HEK293 (cell line): ENCODE data around the gene LY6G5B.
A peak's percentile ranks its signal among the peaks of the same experiment; 100 is the strongest.

Source experiments
- CTCF ChIA-PET: fragments of 350-600 bp; formaldehyde crosslinking; extraction: SDS; loops from one replicate; lab custom pipeline; 2021; ENCODE audit warnings: antibody characterized with exemption; lab: Yijun Ruan, JAX
- POLR2A ChIA-PET: fragments of 300-600 bp; formaldehyde crosslinking; extraction: SDS; loops from one replicate; lab custom pipeline; 2020; ENCODE audit warnings: antibody characterized with exemption, inconsistent platforms; lab: Yijun Ruan, JAX
- H3K27ac ChIP-seq: fragments of 200-500 bp; sonication (Bioruptor generic); 2 replicates; pipeline ENCODE4 v1.5.1; 2014; ENCODE audit warnings: low read depth, low read length, control low read depth, inconsistent platforms; ENCODE audit errors: extremely low read depth
- H3K36me3 ChIP-seq, 2 experiments: fragments of 200-500 bp in 1 of 2; sonication (Bioruptor generic) in 1 of 2; 1 replicate in 1 of 2; 2 replicates in 1 of 2; pipeline ENCODE4 v1.5.1; 2014 to 2017; ENCODE audit warnings: inconsistent platforms in 2 of 2, low read length in 2 of 2; ENCODE audit not compliant: control insufficient read depth in 2 of 2, insufficient read depth in 1 of 2
- H3K4me1 ChIP-seq: fragments of 200-500 bp; sonication (Bioruptor generic); 2 replicates; pipeline ENCODE4 v1.5.1; 2014; ENCODE audit warnings: mild to moderate bottlenecking, low read length, inconsistent platforms; ENCODE audit not compliant: control insufficient read depth, insufficient read depth
- H3K4me3 ChIP-seq: 2 replicates; pipeline ENCODE4 v1.5.1; 2011; ENCODE audit warnings: low read depth, mild to moderate bottlenecking, control low read depth, low read length, moderate library complexity
- H3K9me3 ChIP-seq: fragments of 200-500 bp; sonication (Bioruptor generic); 2 replicates; pipeline ENCODE4 v1.5.1; 2014; ENCODE audit warnings: low read depth, low read length, inconsistent platforms; ENCODE audit not compliant: control insufficient read depth, insufficient read depth
- GLIS1 ChIP-seq: fragments of 450-650 bp; formaldehyde crosslinking; IDR thresholded peaks from 2 replicates; pipeline ENCODE4 v1.5.1; 2016; ENCODE audit warnings: missing biosample characterization, missing genetic modification characterization
- IKZF3 ChIP-seq: fragments of 450-650 bp; IDR thresholded peaks from 2 replicates; pipeline ENCODE4 v1.5.0; 2018; ENCODE audit warnings: missing biosample characterization, mild to moderate bottlenecking, missing genetic modification characterization, moderate library complexity
- KLF8 ChIP-seq: fragments of 450-650 bp; formaldehyde crosslinking; IDR thresholded peaks from 2 replicates; pipeline ENCODE4 v1.5.1; 2016; ENCODE audit warnings: missing biosample characterization, missing genetic modification characterization
- KLF9 ChIP-seq: fragments of 450-650 bp; formaldehyde crosslinking; IDR thresholded peaks from 2 replicates; pipeline ENCODE4 v1.5.1; 2016; ENCODE audit warnings: missing biosample characterization, missing genetic modification characterization, low read depth
- OSR2 ChIP-seq: fragments of 450-650 bp; formaldehyde crosslinking; IDR thresholded peaks from 2 replicates; pipeline ENCODE4 v1.5.1; 2016; ENCODE audit warnings: missing biosample characterization, missing genetic modification characterization
- REPIN1 ChIP-seq: fragments of 450-650 bp; formaldehyde crosslinking; IDR thresholded peaks from 2 replicates; pipeline ENCODE4 v1.5.1; 2017; ENCODE audit warnings: missing biosample characterization, missing genetic modification characterization, low read depth
- SCRT1 ChIP-seq: fragments of 450-650 bp; formaldehyde crosslinking; IDR thresholded peaks from 2 replicates; pipeline ENCODE4 v1.5.1; 2016; ENCODE audit warnings: missing biosample characterization, missing genetic modification characterization, borderline replicate concordance
- ZBTB48 ChIP-seq: fragments of 450-650 bp; formaldehyde crosslinking; IDR thresholded peaks from 2 replicates; pipeline ENCODE4 v1.5.1; 2016; ENCODE audit warnings: missing biosample characterization, missing genetic modification characterization
- ZFP69B ChIP-seq: fragments of 450-650 bp; formaldehyde crosslinking; IDR thresholded peaks from 2 replicates; pipeline ENCODE4 v1.5.1; 2016; ENCODE audit warnings: missing biosample characterization, missing genetic modification characterization
- ZIC2 ChIP-seq: fragments of 450-650 bp; formaldehyde crosslinking; IDR thresholded peaks from 2 replicates; pipeline ENCODE4 v1.5.1; 2016; ENCODE audit warnings: missing biosample characterization, missing genetic modification characterization
- ZNF140 ChIP-seq: fragments of 450-650 bp; formaldehyde crosslinking; IDR thresholded peaks from 2 replicates; pipeline ENCODE4 v1.5.1; 2016; ENCODE audit warnings: missing biosample characterization, missing genetic modification characterization
- ZNF248 ChIP-seq: fragments of 450-650 bp; formaldehyde crosslinking; IDR thresholded peaks from 2 replicates; pipeline ENCODE4 v1.5.1; 2017; ENCODE audit warnings: missing biosample characterization, missing genetic modification characterization
- ZNF302 ChIP-seq: fragments of 450-650 bp; formaldehyde crosslinking; IDR thresholded peaks from 2 replicates; pipeline ENCODE4 v1.5.1; 2016; ENCODE audit warnings: missing biosample characterization, missing genetic modification characterization, low read depth
- ZNF48 ChIP-seq: fragments of 450-650 bp; formaldehyde crosslinking; IDR thresholded peaks from 2 replicates; pipeline ENCODE4 v1.5.1; 2016; ENCODE audit warnings: missing biosample characterization, missing genetic modification characterization
- ZNF544 ChIP-seq: fragments of 450-650 bp; formaldehyde crosslinking; IDR thresholded peaks from 2 replicates; pipeline ENCODE4 v1.5.0; 2017; ENCODE audit warnings: missing biosample characterization, missing genetic modification characterization
- ZNF600 ChIP-seq: fragments of 450-650 bp; formaldehyde crosslinking; IDR thresholded peaks from 2 replicates; pipeline ENCODE4 v1.5.1; 2016; ENCODE audit warnings: missing biosample characterization, missing genetic modification characterization
- ZNF610 ChIP-seq: fragments of 450-650 bp; formaldehyde crosslinking; IDR thresholded peaks from 2 replicates; pipeline ENCODE4 v1.5.1; 2016; ENCODE audit warnings: missing biosample characterization, missing genetic modification characterization, borderline replicate concordance
- ZNF626 ChIP-seq: fragments of 450-650 bp; sonication (Bioruptor Pico); formaldehyde crosslinking; IDR thresholded peaks from 2 replicates; pipeline ENCODE4 v1.5.1; 2018; ENCODE audit warnings: missing biosample characterization, missing genetic modification characterization, inconsistent platforms
- ZNF837 ChIP-seq: fragments of 450-650 bp; formaldehyde crosslinking; IDR thresholded peaks from 2 replicates; pipeline ENCODE4 v1.5.1; 2016; ENCODE audit warnings: missing biosample characterization, missing genetic modification characterization
- TF ChIP-seq, protein P1 (sequence below): fragments of 450-650 bp; formaldehyde crosslinking; IDR thresholded peaks from 2 replicates; pipeline ENCODE4 v1.5.1; 2016; ENCODE audit warnings: missing biosample characterization, missing genetic modification characterization
- TF ChIP-seq, protein P2 (sequence below): fragments of 450-650 bp; formaldehyde crosslinking; IDR thresholded peaks from 2 replicates; pipeline ENCODE4 v1.5.1; 2016; ENCODE audit warnings: missing biosample characterization, missing genetic modification characterization
- TF ChIP-seq, protein P3 (sequence below): fragments of 450-650 bp; formaldehyde crosslinking; IDR thresholded peaks from 2 replicates; pipeline ENCODE4 v1.5.1; 2016; ENCODE audit warnings: missing biosample characterization, missing genetic modification characterization
- TF ChIP-seq, protein P4 (sequence below): fragments of 450-650 bp; formaldehyde crosslinking; IDR thresholded peaks from 2 replicates; pipeline ENCODE4 v1.5.1; 2016; ENCODE audit warnings: missing biosample characterization, missing genetic modification characterization

Gene LY6G5B

DNA sequence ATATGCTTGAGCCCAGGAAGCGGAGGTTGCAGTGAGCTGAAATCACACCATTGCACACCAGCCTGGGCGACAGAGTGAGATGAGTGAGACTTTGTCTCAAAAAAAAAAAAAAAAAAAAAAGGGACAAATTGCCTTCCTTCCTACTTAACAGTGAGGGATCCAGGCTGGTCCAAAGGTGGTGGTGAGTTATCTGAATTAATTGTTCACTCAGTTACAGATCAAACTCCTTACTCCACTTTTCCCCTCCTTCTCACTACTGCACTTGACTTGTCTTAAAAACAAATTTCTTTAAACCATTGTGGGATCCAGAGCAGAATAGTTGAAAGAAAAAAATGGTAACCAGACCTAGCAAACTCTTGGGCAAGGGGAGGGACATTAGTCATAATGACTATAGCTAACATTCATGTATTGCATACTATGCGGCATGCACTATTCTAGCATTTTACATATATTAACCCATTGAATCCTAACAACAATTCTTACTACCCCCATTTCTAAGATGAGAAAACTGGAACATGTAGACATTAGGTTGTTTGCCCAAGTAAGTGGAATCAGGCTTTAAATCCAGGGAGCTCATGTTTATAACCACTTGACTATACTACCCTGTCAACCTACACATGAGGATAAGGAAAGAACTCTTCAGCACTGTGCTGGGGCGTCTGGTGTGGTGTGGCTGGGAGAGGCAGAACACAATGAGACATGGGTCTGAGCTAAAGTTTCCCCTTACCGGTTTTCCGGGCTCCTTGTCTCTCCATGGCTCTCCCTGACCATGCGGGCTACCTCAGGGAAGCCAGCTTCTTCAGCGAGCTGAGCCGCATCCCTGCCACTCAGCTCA, 6.4 kb upstream of the LY6G5B start:
- POLR2A ChIA-PET, result interaction anchor here (0.6 to 7.4 kb wide), 11 partner anchors 10 to 215 kb away, joined by 3 to 180 read pairs (median 3); partner anchors contain the start of genes APOM, ATP6V1G2, BAG6 and HSPA1B
- Histone ChIP-seq H3K9me3 (no peaks in the 10 kb centered on the region), H3K4me3 (peak overlapping the region; percentile 92), H3K36me3 (peaks cover 12 to 46% of the 10 kb centered on the region in 2 experiments; a peak in 2 of 3 replicates)
- CTCF ChIA-PET, result interaction anchor here (0.6 to 1.3 kb wide), 7 partner anchors 10 to 259 kb away, joined by 3 to 6 read pairs (median 3); partner anchors contain the start of gene ATP6V1G2
- TF ChIP-seq, protein P1, sequence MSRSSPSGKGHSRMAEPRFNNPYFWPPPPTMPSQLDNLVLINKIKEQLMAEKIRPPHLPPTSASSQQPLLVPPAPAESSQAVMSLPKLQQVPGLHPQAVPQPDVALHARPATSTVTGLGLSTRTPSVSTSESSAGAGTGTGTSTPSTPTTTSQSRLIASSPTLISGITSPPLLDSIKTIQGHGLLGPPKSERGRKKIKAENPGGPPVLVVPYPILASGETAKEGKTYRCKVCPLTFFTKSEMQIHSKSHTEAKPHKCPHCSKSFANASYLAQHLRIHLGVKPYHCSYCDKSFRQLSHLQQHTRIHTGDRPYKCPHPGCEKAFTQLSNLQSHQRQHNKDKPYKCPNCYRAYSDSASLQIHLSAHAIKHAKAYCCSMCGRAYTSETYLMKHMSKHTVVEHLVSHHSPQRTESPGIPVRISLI (tag by site-specific recombination), result peak; percentile 72; the same call in 1 of the 2 replicates
- no peak for TF ChIP-seq ZNF837
- TF ChIP-seq, all 188 proteins: peak for 1
- Histone ChIP-seq H3K27ac (no peak overlapping the region), H3K4me1 (peaks cover 6% of the 10 kb centered on the region; the same call in 1 of the 2 replicates)

DNA sequence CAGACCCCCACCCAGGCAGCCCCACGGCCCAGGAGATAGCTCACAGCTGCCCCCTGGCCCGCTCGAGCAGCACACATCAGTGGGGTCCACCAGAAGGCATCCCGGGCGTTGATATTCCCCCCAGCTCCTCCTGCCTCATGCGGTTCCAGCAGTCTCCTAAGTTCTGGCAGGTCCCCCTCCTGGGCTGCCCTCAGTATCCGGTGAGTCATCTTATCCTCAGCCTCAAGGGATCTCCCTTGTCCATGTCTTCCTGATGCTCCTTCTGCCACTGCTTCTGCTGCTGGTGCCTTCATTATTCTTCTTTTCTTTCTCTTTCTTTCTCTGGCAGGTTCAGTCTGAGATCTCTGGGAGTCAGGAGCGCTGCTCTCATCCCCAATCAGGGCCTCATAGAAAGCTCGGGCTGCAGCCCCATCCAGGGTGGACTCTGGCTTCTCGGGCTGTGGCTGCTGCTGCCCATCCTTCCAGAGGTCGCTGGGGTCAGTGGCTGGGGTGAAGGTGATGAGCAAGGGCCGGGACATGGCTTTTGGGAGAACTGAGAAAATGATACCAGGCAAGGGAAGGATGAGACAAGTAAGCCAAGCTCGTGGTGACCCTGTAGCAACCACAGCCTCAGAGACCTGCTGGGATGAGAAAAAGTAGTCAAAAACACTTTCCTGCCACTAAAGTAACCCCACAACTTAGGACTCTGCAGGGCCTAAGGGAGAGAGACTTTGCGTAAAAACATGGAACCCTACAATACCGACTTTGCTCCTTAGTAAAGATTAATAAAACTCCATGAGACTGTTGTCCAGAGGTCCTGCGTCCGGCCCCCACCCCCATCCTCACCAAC, 5.6 kb upstream of the LY6G5B start:
- peaks cover 6% of the 10 kb centered on the region; the same call in 1 of the 2 replicates for H3K4me1 ChIP-seq
- peaks cover 14 to 50% of the 10 kb centered on the region in 2 experiments; a peak in 2 of 3 replicates for H3K36me3 ChIP-seq
- CTCF ChIA-PET, result interaction anchor here (0.6 to 1.6 kb wide), 12 partner anchors 8 to 259 kb away, joined by 3 to 8 read pairs (median 3); partner anchors contain the start of genes APOM and BAG6
- peak overlapping the region; percentile 92 for H3K4me3 ChIP-seq
- POLR2A ChIA-PET, result interaction anchor here (0.5 to 7.4 kb wide), 30 partner anchors 9 to 308 kb away, joined by 3 to 180 read pairs (median 4); partner anchors contain the start of genes ABHD16A, APOM, ATP6V1G2 and BAG6
- no peaks in the 10 kb centered on the region for H3K9me3 ChIP-seq
- H3K27ac ChIP-seq, result peak overlapping the region; percentile 92
- TF ChIP-seq ZNF600 (tag by site-specific recombination) (peak; percentile 60; the same call in 1 of the 2 replicates), OSR2 (tag by site-specific recombination) (peak; percentile 81), ZNF302 (tag by site-specific recombination) (no peak), GLIS1 (tag by site-specific recombination) (peak; percentile 70), ZNF626 (tag by site-specific recombination) (no peak), ZNF248 (tag by site-specific recombination) (no peak), ZNF544 (tag by site-specific recombination) (no peak), SCRT1 (no peak), KLF8 (tag by site-specific recombination) (peak; percentile 13; the same call in 1 of the 2 replicates), IKZF3 (no peak; the same call in 1 of the 2 replicates), REPIN1 (tag by site-specific recombination) (no peak), ZNF140 (no peak), KLF9 (0 out of 2 replicates have a peak, but pooled peaks have one; percentile 13), ZNF610 (tag by site-specific recombination) (no peak; the same call in 1 of the 2 replicates), ZNF48 (tag by site-specific recombination) (no peak), ZIC2 (peak; percentile 34; the same call in 1 of the 2 replicates), ZFP69B (tag by site-specific recombination) (peak; percentile 77), ZBTB48 (peak; percentile 61)
- TF ChIP-seq, protein P2, sequence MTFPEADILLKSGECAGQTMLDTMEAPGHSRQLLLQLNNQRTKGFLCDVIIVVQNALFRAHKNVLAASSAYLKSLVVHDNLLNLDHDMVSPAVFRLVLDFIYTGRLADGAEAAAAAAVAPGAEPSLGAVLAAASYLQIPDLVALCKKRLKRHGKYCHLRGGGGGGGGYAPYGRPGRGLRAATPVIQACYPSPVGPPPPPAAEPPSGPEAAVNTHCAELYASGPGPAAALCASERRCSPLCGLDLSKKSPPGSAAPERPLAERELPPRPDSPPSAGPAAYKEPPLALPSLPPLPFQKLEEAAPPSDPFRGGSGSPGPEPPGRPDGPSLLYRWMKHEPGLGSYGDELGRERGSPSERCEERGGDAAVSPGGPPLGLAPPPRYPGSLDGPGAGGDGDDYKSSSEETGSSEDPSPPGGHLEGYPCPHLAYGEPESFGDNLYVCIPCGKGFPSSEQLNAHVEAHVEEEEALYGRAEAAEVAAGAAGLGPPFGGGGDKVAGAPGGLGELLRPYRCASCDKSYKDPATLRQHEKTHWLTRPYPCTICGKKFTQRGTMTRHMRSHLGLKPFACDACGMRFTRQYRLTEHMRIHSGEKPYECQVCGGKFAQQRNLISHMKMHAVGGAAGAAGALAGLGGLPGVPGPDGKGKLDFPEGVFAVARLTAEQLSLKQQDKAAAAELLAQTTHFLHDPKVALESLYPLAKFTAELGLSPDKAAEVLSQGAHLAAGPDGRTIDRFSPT (tag by site-specific recombination), result peak; percentile 38; the same call in 1 of the 2 replicates
- TF ChIP-seq, protein P3, sequence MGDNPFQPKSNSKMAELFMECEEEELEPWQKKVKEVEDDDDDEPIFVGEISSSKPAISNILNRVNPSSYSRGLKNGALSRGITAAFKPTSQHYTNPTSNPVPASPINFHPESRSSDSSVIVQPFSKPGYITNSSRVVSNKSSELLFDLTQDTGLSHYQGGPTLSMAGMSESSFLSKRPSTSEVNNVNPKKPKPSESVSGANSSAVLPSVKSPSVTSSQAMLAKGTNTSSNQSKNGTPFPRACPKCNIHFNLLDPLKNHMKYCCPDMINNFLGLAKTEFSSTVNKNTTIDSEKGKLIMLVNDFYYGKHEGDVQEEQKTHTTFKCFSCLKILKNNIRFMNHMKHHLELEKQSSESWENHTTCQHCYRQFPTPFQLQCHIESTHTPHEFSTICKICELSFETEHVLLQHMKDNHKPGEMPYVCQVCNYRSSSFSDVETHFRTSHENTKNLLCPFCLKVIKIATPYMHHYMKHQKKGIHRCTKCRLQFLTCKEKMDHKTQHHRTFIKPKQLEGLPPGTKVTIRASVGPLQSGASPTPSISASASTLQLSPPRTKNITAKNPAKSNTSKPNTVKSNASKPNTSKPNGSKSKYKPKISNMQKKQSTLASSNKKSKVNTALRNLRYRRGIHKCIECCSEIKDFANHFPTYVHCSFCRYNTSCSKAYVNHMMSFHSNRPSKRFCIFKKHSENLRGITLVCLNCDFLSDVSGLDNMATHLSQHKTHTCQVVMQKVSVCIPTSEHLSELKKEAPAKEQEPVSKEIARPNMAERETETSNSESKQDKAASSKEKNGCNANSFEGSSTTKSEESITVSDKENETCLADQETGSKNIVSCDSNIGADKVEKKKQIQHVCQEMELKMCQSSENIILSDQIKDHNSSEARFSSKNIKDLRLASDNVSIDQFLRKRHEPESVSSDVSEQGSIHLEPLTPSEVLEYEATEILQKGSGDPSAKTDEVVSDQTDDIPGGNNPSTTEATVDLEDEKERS, result 0 out of 2 replicates have a peak, but pooled peaks have one; percentile 8
- TF ChIP-seq, protein P4, sequence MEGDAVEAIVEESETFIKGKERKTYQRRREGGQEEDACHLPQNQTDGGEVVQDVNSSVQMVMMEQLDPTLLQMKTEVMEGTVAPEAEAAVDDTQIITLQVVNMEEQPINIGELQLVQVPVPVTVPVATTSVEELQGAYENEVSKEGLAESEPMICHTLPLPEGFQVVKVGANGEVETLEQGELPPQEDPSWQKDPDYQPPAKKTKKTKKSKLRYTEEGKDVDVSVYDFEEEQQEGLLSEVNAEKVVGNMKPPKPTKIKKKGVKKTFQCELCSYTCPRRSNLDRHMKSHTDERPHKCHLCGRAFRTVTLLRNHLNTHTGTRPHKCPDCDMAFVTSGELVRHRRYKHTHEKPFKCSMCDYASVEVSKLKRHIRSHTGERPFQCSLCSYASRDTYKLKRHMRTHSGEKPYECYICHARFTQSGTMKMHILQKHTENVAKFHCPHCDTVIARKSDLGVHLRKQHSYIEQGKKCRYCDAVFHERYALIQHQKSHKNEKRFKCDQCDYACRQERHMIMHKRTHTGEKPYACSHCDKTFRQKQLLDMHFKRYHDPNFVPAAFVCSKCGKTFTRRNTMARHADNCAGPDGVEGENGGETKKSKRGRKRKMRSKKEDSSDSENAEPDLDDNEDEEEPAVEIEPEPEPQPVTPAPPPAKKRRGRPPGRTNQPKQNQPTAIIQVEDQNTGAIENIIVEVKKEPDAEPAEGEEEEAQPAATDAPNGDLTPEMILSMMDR (tag by site-specific recombination), result peak; percentile 14; the same call in 1 of the 2 replicates
